Measurements from ENCODE around the gene ABCD2.

DNA sequence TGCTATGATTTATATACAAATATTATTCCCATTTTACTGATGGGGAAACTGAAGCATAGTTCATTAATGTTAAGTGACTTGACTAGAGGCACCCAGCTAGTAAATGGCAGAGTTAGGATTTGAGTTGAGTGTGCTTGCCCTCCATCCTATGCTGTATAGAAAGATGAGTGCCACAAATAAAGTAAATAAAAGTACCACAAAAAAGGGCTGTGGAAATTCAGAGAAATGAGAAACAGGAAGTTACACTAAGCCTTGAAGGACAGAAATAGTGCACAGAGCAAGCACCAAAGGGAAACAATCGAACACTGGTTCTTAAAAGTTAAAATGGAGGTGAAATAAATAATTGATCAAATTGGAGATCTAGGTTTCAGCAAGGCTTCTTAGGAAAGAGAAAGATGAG lies 9.2 kb upstream of the ABCD2 start:
- TF ChIP-seq POLR2A (IDR thresholded peaks at IDR 0.05; ENCODE audit: low read length): no peak
- TF ChIP-seq GATA1 (IDR thresholded peaks at IDR 0.05; ENCODE audit: low read depth, low read length): no peak

Measured in erythroblast (primary cell).